Hematopoietic multipotent progenitor cell treated with erythropoietin and hydrocortisone succinate and interleukin-3 and kit ligand, for 17 days (in vitro differentiated cells): ENCODE results near the gene CPXM1.

Experiments
- DNase-seq: peaks from one replicate; pipeline ENCODE4 v3.0.0-alpha.2; 2015; ENCODE audit warnings: low spot score

The CPXM1 gene

DNA sequence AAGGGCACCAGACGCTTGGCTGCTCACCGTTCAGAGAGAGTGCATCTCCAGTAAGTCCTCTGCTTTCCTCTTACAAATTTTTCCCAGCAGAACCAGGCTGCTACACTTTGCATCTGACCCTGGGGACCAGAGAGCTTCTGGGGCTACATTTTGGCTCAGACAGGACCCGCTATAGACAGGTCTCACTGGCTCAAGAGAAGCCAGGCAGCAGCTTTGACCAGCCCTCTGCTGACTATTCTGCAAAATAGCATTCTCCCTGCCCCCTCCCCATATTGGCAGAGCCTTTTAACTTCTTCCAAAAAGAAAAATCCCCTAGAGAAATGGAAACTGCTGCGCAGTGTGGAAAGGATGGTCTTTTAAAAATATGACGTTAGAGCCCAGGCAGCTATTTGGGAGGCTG is 37.2 kb downstream of the CPXM1 start:
- no peak for DNase-seq

DNA sequence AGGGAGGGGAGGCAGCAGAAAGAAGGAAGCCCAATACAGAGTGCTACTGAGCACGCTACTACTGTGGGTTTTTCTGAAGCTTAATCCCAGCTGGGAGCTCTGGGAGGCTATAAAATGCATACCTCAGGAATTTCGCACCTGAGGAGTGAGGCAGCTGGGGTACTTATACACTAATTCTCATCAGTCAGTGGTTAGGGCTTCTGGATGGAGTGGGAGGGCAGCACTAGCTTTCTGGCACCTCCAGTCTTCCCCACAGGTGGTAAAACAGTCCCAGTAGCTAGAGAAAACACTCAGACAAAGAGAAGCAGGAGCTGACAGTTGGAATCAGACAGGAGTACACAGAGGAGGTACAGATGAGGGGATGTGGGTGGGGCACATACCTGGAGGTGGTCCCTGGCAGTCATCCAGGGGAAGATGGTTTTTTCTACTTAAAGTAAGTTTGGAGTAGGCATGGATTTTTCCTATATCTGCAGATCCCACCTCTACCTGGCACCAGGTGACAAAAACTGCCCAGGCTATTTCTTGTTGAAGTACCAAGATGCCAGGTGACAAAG is 37.8 kb downstream of the CPXM1 start:
- no peak for DNase-seq

DNA sequence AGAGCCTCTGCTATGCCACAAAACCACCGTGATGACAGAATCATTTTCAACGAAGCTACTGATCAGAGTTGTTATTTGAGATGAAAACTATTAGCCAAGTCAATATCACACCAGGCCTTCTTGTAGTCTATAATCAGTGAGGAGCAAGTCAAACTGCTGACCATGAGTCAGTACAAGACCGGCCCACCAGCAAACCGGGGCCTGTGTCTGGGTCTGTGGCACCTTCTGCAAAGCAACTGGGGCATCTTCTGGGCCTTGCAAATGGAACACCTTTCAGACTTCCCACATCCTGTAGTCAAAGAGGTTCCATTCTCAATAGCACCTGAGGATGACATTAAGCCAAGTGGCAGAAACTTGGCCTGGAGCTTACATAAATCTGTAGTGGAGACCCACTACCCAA is 38.5 kb downstream of the CPXM1 start:
- no peak for DNase-seq

DNA sequence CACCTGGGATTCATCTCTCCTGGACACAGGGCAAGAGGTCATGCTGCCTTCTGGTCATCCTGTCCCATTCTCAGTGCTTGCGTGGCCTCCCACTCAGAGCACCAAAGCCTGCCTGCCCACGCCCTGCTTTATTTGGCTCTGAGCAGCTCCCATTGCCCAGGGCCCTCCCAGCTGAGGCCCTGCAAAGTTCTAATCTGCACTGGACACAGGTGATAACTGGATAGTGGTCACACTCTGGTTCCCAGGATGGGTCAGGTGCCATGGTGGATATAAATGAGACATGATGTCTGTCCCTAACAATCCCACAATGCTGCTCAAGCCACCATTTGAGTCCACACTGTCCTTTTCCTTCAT is 39.5 kb downstream of the CPXM1 start:
- no peak for DNase-seq

DNA sequence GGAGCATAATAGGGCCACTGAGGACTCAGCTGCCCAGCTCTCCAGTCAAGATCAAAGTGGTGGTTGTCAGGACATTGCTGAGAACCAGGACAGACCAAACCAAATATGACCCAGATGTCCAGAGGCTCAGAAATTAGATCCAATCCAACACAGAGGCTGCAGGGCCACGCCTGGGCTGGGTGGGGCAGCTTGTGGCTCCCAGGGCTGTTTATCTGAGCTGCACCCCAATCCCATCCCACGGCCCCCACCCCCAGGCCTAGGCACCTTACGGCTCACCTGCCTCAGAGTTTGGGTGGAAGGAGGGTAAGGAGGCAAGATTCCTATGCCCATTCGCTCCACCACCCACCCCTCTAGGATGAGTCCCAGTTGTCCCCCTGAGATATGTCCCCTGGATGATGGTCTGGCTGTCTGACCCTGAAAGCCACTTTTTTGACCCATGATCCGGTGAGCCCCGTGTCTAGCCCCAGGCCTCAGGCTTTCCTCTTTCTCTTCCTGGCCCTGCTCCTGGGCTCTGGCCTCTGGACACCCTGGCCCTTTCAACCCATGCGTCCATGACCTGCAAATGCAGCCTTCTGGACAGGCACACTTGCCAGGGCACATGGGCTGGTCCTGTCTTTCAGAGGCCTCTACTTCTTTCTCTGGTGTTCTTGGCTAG is 40.0 kb downstream of the CPXM1 start:
- no peak for DNase-seq

DNA sequence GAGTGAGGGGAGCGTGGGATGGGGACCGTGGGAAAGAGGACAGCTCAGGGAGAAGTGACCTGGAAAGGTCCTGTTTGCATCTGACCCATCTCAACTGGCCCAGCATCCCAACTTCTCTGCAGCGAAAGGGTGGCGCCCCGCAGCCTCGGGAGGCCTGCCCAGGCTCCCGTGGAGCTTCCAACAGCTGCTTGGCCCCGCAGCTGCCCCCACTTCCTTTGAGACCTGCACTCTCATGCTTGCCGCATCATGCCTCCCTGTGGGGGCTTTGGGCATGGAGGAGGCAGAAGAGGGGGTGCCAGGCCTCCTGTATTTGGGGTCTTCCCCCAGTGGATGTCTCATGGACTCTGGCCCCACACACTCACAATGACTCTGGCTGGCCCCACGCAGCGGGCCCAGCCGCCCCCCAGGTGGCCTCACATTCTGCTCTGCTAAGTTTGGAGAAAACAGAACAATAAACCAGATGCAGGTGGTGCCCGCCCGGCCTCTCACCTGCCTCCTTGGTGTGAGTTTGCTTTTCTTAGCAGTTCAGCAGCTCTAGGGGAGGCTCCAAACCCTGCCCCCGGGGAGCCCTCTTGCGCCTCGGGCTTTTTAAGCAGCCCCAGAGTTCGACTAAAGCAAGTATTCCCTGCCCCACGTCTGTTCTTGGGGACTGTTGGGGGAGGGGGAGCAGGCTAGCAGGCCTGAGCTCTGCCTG is 40.7 kb downstream of the CPXM1 start:
- no peak for DNase-seq

DNA sequence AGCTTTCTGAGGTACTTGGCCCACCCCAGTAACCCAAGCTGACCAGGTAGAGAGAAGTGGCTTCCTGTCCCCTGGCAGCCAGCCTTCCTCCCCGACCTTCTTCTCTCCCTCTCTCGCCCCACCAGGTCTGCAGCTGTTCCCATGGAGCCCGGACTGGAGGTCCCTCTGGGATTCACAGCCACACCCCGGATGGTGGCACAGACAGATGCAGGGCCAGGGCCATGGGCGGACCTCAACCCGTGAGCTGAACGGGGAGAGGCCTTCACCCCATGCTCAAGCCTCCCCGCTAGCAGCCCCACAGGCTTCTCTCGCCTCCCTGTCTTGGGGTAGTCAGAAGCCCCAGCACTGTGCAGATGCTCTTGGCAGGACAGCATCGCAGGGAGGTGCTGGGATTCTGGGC is 41.3 kb downstream of the CPXM1 start:
- DNase-seq = no peak

DNA sequence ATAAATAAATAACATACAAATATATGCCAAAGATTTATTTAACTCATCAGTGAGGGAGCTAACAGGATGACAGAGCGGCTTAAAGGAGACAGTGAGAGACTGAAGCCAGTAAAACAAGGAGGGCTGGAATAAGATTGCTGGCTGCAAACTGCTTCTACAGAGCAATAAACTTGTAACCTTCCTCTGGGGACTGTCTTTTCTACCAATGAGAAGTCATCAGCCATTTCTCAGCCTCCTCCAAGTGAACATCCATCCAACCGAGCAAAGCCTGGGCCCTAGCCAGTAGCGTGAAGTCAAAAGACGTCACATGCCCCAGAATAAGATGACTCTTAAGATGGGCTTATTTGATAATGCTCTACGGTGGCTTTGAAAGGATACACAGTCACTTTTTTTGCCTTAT is 42.5 kb downstream of the CPXM1 start:
- no peak for DNase-seq

DNA sequence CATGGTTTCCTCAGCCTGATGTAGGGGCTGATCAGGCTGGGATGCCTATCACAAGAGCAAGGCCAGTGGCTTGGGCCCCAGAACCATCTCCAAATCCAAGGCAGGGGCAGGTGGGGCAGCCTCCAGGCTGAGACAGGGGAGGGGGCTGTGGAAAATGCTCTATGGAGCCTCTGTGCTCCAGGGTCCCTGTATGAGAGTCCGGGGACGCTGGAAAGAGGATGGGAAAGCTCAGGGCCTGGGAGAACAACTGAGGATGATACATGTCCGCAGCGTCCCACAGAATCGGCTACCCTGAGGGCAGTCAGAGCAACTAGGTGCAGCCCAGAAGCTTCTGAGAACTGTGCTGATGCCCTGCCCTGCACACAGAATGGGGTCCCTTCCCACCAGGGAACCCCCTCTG is 43.4 kb downstream of the CPXM1 start:
- no peak for DNase-seq

DNA sequence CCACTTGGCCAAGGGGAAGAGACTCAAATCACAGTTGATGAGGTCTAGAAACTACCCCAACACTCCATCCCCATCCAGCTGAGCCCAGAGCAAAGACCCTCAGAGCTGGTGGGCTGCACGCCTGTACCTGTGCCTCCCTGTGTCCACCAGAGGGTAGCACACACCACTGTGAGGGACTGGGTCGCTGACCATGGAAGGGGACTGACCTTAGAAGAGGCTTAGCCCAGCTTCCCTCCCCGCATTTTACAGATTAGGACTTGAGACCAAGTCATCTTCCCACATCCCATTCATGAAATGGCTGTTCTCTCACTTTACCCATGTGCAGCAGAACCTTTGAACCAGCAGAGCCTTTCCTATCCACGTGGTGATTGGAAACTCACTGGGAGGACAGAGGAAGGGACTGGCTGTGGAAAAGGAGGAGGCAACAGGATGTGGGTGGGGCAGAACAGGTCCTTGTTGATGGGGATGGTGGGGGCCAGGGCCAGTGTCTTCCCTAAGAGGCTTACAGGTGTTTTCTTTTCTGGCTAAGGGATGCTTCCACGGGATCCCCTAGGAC is 44.3 kb downstream of the CPXM1 start:
- DNase-seq = no peak

DNA sequence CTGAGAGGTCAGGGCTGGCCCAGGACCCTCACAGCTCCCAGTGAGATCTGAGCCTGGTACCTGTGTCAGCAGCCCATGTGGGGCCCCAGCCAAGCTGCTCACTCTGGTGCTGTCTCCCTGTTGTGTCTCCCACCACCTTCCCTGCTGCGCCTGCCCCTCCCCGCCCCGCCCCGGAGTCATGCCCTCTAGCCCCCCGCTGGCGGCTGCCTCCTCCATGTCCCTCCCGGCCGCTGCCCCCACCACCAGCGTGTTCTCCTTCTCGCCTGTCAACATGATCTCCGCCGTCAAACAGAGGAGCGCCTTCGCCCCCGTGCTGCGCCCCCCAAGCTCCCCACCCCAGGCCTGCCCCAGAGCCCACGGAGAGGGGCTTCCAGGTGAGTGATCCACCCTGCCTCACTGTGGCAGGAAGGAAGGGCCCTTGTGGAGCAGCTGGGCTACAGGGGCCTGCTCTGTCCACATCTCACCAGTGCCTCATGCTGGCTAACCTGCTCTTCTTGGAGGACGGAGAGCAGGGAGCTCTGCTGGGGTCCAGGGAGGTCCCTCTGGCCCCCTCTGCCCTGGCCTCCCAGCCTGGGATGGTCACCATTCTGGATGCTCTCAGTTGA is 44.9 kb downstream of the CPXM1 start:
- no peak for DNase-seq

DNA sequence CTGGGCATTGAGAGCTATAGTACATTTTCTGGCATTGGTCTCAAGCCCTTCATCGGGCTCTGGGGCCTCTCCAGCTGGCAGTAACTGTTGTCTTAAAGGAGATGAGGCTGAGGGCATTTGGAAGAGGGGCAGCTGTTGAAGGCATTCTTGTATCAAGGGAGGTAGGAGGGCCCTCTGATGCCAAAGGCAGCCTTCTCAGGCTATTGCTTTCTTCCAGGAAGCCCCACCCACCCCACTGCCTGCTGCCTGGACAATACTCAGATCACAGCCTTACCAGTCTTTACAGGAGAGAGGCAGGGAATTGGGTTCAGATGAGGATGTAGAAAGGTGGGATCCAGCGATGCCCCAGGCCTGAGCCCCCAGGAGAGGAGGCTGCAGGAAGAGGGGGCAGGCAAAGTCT is 46.0 kb downstream of the CPXM1 start:
- no peak for DNase-seq

DNA sequence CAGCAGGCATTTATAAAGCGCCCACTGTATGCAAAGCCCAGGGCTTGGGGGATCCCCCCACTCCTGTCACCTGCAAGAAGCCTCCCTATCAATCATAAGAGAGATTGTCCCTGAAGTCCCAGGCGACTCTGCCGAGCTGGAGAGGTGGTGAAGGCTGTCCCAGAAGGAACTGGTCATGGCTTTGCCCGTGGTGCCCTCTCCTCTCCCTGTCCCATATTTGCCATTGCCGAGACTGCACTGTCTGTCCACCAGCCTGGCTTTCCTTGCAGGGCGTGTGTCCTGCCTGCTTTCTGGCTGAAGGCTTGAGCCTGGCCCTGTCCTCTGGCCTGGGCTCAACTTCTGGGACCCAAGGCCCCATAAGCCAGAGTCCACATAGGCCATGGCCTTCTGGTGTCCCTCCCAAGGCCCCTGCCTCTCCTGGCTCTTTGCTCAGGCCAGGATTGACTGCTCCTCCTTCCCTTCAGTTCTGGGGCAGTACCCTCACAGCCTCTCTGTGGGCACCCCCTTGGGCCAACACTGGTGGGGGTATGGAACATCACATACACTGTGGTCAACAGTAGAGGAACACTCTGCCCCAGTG is 46.9 kb downstream of the CPXM1 start:
- DNase-seq = no peak

DNA sequence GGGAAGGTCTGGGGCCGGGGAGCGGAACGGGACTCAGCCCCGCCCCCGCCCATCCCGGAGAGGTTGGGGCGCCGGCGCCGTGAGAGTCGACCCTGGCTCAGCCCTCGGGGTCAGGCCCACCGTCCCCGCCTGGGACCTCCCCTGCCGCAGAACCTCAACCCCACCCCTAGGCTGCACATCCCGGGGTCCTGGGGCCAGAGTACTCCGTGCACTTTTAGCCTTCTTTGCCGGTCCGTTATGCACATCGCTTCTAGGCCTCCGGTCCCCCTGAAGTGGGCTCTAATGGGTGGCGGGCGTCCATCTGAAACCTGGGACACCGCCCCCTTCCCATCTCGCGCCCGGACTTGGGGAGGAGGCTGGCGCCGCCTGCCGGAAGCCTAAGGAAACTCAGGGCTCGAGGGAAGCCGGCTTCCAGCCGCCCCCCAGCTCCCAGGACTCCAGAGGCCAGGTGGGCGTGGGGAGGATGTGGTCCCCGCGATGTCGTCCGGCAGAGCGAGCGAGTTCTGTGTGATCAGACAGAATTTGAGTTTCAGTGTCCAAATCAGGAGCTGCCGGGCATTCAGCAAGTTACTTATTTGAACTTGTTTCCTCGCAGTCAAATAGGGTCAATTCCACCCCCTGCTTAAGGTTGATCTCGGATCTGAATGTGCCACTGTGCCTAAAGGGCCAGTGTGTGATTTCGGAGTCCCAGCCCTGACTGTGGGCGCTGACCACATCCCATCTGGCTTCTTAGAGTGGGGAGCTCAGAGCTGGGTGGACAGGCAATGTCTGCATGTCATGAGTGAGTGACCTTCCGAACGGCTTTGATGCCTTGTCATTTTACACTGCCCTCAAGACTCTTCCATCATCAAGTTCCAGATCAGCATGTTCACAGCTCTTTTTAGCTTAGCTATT is 47.6 kb downstream of the CPXM1 start:
- DNase-seq = no peak

DNA sequence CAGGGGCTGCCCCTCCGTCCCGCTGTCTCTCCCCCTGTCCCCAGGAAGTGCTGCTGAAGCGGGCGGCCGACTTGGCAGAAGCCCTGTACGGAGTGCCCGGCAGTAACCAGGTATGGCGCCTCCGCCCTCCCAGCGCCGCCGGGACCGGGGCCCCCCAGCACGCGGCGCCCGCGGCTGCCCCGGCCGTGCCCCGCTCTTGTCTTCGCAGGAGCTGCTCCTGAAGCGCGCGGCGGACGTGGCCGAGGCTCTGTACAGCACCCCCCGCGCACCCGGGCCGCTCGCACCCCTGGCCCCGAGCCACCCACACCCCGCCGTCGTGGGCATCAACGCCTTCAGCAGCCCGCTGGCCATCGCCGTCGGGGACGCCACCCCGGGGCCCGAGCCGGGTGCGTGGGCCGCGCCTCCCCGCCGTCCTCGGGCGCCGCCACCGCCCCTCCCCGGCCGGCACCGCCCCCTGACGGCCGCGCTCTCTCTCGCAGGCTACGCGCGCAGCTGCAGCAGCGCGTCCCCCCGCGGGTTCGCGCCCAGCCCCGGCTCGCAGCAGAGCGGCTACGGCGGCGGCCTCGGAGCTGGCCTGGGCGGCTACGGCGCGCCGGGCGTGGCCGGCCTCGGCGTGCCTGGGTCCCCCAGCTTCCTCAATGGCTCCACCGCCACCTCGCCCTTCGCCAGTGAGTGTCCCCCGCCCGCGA is 48.4 kb downstream of the CPXM1 start:
- DNase-seq = no peak

DNA sequence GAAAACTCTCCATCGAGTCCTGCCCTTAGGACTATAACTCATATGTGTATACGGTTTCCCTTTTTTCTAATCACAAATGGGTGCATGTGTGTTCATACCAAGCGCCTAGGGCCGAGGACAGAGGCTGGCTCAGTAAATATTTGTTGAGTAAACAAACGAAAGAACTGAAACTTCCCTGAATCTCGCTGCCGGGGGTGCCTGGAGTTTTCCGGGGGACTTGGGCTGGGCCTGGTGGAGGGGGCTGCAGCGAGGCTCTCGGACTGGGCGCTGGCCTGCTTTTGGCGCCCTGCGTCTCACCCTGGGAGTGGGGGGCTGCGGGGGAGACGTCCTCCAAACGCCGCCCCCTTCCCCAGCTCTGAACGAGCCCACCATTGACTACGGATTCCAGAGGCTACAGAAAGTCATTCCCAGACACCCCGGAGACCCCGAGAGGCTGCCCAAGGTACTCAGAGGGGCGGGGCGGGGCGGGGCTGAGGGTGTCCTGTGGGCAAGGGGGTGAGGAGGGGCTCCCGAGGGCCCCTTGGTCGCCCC is 49.0 kb downstream of the CPXM1 start:
- DNase-seq = no peak

DNA sequence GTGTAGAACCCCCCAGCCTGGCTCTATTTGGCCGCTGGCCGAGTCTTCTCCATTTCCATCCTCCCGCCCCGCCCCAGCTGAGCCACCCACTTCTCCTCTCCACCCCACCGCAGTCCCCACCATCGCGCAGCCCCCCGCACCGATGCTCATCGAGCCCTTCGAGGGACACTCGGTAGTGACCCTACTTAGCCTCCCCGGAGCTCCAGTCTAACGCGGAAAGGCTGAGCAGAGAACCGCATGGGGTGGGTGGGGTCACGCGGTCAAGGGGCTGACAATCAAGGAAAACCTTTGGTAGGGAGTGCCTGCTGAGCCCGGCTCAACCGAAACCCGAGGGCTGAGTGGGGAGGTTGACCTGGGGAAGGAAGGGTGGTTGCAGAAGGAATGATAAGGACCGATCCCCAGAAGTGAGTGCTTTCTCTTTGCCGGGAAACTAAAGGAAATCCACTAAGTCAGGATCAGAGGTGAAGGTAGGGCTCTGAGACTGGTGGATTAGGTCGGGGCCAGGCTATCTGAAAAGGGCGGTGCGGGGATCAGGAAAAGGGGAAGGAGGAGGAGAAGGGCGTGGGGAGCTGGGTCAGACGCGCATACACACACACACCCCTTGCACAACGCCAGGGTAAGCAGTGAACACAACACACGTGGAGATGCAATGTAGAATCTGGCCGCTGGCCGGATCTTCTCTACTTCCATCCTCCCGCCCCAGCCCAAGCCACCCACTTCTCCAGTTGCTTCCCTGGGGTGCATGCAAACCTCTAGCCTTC is 49.8 kb downstream of the CPXM1 start:
- no peak for DNase-seq

DNA sequence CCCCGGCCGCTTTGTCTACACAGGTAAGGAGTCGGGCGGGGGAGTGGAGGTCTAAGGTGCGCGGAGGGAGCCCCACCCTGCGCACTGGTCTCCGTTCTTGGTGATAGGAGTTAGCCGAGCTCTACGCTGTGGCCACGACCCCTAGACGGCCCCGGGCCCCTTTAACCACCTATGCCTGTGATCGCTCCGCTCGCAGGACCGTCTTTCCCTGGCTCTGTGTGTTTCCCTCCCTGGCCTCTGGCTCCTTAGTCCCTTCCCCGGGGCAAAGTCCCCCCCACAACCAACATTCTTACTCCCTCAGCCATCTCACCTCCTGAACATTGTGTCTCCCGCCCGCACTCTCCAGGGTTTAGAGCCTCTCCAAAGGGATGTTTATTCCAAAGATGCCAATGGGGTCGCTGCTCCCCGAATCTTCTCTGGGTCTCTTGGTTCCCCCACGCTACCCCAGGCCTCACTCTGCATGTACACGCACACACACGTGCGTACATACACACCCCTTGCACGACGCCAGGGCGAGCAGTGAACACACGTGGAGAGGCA is 50.4 kb downstream of the CPXM1 start:
- no peak for DNase-seq

DNA sequence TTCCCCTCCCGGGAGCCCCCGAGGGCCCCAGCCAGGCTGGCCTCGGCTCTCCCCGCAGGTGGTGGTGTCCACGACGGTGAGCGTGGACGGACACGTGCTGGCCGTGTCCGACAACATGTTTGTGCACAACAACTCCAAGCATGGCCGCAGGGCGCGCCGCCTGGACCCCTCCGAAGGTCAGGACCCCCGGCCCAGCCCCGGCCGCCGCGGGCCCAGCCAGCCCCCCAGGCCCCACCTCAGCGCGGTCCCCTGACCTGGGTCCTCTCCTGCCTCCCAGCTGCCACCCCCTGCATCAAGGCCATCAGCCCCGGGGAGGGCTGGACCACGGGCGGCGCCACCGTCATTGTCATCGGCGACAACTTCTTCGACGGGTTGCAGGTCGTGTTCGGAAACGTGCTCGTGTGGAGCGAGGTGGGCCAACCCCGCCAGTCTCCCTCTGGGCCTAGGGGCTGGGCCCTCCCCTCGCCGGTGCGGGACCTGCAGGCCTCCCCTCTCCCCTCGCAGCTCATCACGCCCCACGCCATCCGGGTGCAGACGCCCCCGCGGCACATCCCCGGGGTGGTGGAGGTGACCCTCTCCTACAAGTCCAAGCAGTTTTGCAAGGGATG is 51.0 kb downstream of the CPXM1 start:
- no peak for DNase-seq
